Stomach (tissue), 4 donors: ENCODE data around the gene CST11.
"Not testable (repeated sequence)": the region's sequence is repeated elsewhere in the genome, so short reads cannot be mapped to it uniquely, and the experiment has no call there.

Experiments used
- CTCF ChIP-seq, 7 experiments: fragments of 450-650 bp in 4 of 7; fragments of 200-600 bp in 3 of 7; sonication (generic) in 3 of 7; IDR thresholded peaks; one replicate each; pipeline ENCODE4 v1.5.1; 2016 to 2019; ENCODE audit warnings: antibody characterized with exemption in 7 of 7, control low read depth in 2 of 7, mild to moderate bottlenecking in 1 of 7
- EP300 ChIP-seq: sonication (generic); formaldehyde crosslinking; IDR thresholded peaks from one replicate; pipeline ENCODE4 v1.6.1; 2017; ENCODE audit warnings: antibody characterized with exemption
- POLR2A ChIP-seq, 4 donors: fragments of 450-650 bp; IDR thresholded peaks; one replicate each; pipeline ENCODE4 v1.6.1; 2016; ENCODE audit warnings: antibody characterized with exemption in 4 of 4, control low read depth in 2 of 4, mild to moderate bottlenecking in 1 of 4, moderate library complexity in 1 of 4
- POLR2AphosphoS5 ChIP-seq, 3 donors: sonication (generic); formaldehyde crosslinking; IDR thresholded peaks; one replicate each; pipeline ENCODE4 v1.6.1; 2016; ENCODE audit warnings: antibody characterized with exemption in 3 of 3

DNA sequence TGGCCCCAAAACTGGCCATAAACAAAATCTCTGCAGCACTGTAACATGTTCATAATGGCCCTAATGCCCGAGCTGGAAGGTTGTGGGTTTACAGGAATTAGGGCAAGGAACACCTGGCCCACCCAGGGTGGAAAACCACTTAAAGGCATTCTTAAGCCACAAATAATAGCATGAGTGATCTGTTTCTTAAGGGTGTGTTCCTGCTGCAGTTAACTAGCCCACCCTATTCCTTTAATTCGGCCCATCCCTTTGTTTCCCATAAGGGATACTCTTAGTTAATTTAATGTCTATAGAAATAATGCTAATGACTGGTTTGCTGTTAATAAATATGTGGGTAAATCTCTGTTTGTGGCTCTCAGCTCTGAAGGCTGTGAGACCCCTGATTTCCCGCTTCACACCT is 14.3 kb upstream of the CST11 start:
- TF ChIP-seq CTCF (IDR thresholded peaks at IDR 0.05); POLR2A (IDR thresholded peaks at IDR 0.05); EP300; POLR2AphosphoS5 (IDR thresholded peaks at IDR 0.05): not testable (repeated sequence)
